ENCODE data around the gene MRTFB. TPM values are rescaled to one million over a fixed set of nuclear protein-coding genes. Genes with fewer than 3 reads are reported as not detected.

MRTFB gene
- total RNA-seq, 1 experiment from 2014 or later: 67.3 TPM

DNA sequence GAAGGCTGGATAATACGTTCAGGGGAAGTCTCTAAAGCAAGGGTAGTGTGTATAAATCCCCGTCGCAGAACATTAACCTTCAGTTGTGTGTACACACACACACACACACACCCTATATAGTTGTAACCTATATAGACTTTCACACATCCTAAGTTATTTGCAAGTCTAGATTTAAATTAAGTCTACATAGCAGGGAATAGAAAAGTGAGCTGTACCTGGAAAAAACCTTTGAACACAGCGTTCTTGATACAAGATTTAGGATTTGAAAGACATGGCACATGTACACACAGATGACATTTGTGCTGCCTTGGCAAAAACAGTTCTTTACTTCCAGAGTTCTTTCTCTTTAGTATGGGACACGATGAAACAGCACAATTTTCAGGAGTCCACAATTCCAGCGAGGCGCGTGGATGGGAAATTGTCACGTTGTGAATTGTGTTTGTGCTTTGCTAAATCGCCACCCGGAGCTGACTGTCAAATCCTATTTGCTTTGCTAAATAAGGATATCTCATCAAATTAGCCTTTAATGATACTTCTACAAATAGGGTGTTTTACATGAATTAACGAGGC is 233.9 kb downstream of the MRTFB start:
- H3K36me3 Mint-ChIP-seq (ENCODE audit: insufficient read depth, unreplicated experiment): peaks cover 32% of the 10 kb centered on the region
- TF ChIP-seq CTCF (IDR thresholded peaks at IDR 0.05; ENCODE audit: unreplicated experiment): no peak
- CTCF ChIA-PET: interaction anchor here (0.5 to 1.2 kb wide), 3 partner anchors 19 to 292 kb away, joined by 3 to 6 read pairs (median 5); no protein-coding TSS in a partner anchor
- no peak for DNase-seq
- H3K27ac Mint-ChIP-seq (ENCODE audit: unreplicated experiment): no peak overlapping the region
- no peaks in the 10 kb centered on the region for H3K27me3 Mint-ChIP-seq (ENCODE audit: unreplicated experiment)
- intact Hi-C loops (cut with micrococcal nuclease; ENCODE audit: unreplicated experiment): loop anchor here (5.0 to 10.0 kb wide), 3 partner anchors 60 to 242 kb away; no protein-coding TSS in a partner anchor
- no peaks in the 10 kb centered on the region for H3K9me3 Mint-ChIP-seq (ENCODE audit: low read depth, unreplicated experiment)
- peaks cover 33% of the 10 kb centered on the region for H3K4me1 Mint-ChIP-seq (ENCODE audit: low read depth, unreplicated experiment)
- no TSS peak for BruUV-seq (replicated peaks)
- no peak overlapping the region for H3K4me3 Mint-ChIP-seq (ENCODE audit: low read depth, unreplicated experiment)

DNA sequence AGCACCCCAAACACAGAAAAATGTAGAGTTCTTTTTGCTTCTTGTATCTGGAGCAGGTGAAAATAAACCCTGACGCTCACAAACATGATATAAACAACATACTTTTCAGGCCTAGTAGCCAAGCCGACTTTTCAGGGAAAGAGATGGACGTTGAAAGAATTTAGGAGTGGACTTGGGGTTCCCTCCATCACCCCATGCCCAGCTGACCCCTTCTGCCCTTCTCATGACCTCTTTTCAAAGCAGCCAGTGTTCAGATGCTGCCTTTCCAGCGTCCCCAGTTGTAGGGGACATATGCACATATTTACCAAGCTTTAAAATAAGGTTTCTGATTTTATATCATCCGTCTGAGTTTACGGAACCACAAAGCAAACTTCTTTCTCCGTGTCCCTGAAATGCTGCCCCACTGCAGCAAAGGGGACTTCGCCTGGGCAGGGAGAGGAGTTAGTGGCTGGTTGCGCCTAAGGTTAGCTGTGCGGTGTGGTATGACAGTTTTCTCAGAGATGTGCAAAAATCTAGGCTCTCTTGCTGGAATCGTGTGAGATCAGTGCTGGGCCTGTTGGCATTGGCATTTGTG is 235.5 kb downstream of the MRTFB start:
- BruUV-seq (replicated peaks): no TSS peak
- Mint-ChIP-seq H3K27ac (ENCODE audit: unreplicated experiment) (no peak overlapping the region), H3K36me3 (ENCODE audit: insufficient read depth, unreplicated experiment) (peaks cover 23% of the 10 kb centered on the region), H3K9me3 (ENCODE audit: low read depth, unreplicated experiment) (no peaks in the 10 kb centered on the region), H3K4me1 (ENCODE audit: low read depth, unreplicated experiment) (peaks cover 29% of the 10 kb centered on the region), H3K27me3 (ENCODE audit: unreplicated experiment) (no peaks in the 10 kb centered on the region), H3K4me3 (ENCODE audit: low read depth, unreplicated experiment) (no peak overlapping the region)
- intact Hi-C loops (cut with micrococcal nuclease; ENCODE audit: unreplicated experiment): loop anchor here (10.0 kb wide), 1 partner anchor 58 kb away; no protein-coding TSS in a partner anchor
- no peak for TF ChIP-seq CTCF (IDR thresholded peaks at IDR 0.05; ENCODE audit: unreplicated experiment)
- DNase-seq: no peak
- CTCF ChIA-PET: no interaction called here

DNA sequence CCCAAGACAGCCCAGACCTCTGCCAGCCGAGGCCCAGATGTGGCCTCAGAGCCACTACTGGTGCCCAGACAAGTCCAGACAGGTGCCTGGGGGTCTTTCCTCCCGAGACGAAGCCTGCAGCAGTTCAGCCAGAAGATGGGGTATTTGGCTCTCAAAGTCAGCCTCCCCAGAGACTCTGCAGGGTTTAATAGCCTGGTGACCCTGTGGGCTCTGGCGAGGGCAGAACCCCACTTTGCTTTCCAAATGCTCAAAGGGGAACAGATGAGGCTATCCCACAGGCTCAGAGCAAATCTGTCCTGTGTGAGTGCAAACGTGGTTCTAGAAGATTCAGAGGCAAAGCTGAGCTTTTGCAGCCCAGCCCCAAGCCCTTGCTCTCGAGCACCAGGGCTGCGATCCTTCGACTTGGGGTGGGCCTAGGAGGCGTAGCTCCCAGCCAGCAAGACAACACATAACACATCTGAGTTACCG is 236.0 kb downstream of the MRTFB start:
- no peaks in the 10 kb centered on the region for H3K9me3 Mint-ChIP-seq (ENCODE audit: low read depth, unreplicated experiment)
- H3K27ac Mint-ChIP-seq (ENCODE audit: unreplicated experiment): no peak overlapping the region
- CTCF ChIA-PET: interaction anchor here (0.6 kb wide), 1 partner anchor 35 kb away, joined by 3 read pairs; no protein-coding TSS in a partner anchor
- H3K36me3 Mint-ChIP-seq (ENCODE audit: insufficient read depth, unreplicated experiment): peaks cover 20% of the 10 kb centered on the region
- no TSS peak for BruUV-seq (replicated peaks)
- no peak for TF ChIP-seq CTCF (IDR thresholded peaks at IDR 0.05; ENCODE audit: unreplicated experiment)
- intact Hi-C loops (cut with micrococcal nuclease; ENCODE audit: unreplicated experiment): loop anchor here (10.0 kb wide), 1 partner anchor 58 kb away; no protein-coding TSS in a partner anchor
- no peak overlapping the region for H3K4me3 Mint-ChIP-seq (ENCODE audit: low read depth, unreplicated experiment)
- no peak for DNase-seq
- no peaks in the 10 kb centered on the region for H3K27me3 Mint-ChIP-seq (ENCODE audit: unreplicated experiment)
- H3K4me1 Mint-ChIP-seq (ENCODE audit: low read depth, unreplicated experiment): peaks cover 28% of the 10 kb centered on the region

DNA sequence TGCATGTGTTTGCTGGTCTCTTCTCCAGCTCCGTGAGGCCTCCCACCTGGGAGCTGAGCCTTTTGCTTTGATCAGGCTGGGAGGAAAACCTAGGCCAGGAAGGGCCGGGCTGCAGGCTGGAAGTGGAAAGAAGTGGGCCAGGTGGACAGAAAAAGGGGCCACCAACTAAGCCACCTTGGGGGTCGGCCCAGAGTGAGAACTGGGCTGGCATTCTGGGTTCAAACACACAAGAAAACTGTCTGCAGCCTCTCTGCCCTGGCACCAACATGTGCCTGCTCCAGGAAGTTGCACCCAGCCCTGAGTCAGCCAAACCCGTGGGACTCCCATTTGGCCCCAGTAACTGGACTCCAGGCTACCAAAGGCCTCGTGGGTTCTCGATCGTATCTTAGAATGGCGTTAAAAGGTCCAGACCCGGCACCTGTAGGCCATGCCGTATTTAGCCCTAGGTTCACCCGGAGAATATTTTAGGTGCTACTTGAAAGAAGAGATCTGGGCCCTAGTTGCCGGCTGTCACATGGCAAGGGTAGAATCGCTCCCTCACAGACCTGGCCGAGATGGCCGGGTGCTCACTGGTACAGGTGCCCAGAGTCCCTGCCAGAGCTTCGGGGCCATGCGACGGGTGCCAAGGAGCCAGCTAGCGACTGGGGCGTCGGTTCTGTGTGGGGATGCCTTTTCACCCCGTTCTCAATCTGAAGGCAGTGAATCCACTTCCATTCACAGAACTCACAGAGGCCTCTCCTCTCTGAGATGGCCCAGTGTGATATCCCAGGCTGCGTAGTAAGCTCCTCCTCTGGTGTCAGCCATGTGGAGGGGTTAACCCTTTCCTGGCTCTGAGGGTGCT is 236.6 kb downstream of the MRTFB start:
- H3K4me3 Mint-ChIP-seq (ENCODE audit: low read depth, unreplicated experiment): no peak overlapping the region
- CTCF ChIA-PET: interaction anchor here (0.6 kb wide), 1 partner anchor 34 kb away, joined by 3 read pairs; no protein-coding TSS in a partner anchor

More for the DNA sequence above, 236.6 kb downstream of the MRTFB start:
- Mint-ChIP-seq H3K4me1 (ENCODE audit: low read depth, unreplicated experiment) (peaks cover 28% of the 10 kb centered on the region), H3K9me3 (ENCODE audit: low read depth, unreplicated experiment) (no peaks in the 10 kb centered on the region), H3K27ac (ENCODE audit: unreplicated experiment) (peak overlapping the region; percentile 4), H3K27me3 (ENCODE audit: unreplicated experiment) (no peaks in the 10 kb centered on the region), H3K36me3 (ENCODE audit: insufficient read depth, unreplicated experiment) (peaks cover 13% of the 10 kb centered on the region)
- intact Hi-C loops (cut with micrococcal nuclease; ENCODE audit: unreplicated experiment): loop anchor here (10.0 kb wide), 1 partner anchor 57 kb away; no protein-coding TSS in a partner anchor
- no peak for TF ChIP-seq CTCF (IDR thresholded peaks at IDR 0.05; ENCODE audit: unreplicated experiment)
- BruUV-seq (replicated peaks): no TSS peak
- peak; percentile 33 for DNase-seq
